Gastrocnemius medialis (tissue), 4 donors: ENCODE measurements around the gene ZNF627. TPM values are rescaled to one million over a fixed set of nuclear protein-coding genes. Genes with fewer than 3 reads are reported as not detected.
"Not testable (repeated sequence)": the region's sequence is repeated elsewhere in the genome, so short reads cannot be mapped to it uniquely, and the experiment has no call there.

ENCODE experiments used
- ATAC-seq, 2 donors: fragments of 150-250 bp; one replicate each; pipeline ENCODE4 v1.9.1; 2016
- DNase-seq, 2 donors: peaks; one replicate each; pipeline ENCODE4 v3.0.0-alpha.2; 2019
- H3K27ac ChIP-seq, 4 donors: fragments of 200-600 bp; sonication (generic); 1 replicate in 1 of 4; 2 replicates in 3 of 4; pipeline ENCODE4 v1.5.1; 2016 to 2018; ENCODE audit warnings: mild to moderate bottlenecking in 2 of 4, moderate library complexity in 1 of 4
- H3K27me3 ChIP-seq, 3 donors: fragments of 200-600 bp; sonication (generic) in 2 of 3; 1 replicate in 1 of 3; 2 replicates in 2 of 3; pipeline versions ENCODE4 v1.5.1 to v1.6.0; 2016 to 2019; ENCODE audit warnings: mild to moderate bottlenecking in 1 of 3, moderate library complexity in 1 of 3
- H3K36me3 ChIP-seq, 2 donors: fragments of 200-600 bp; sonication (generic) in 1 of 2; one replicate each; pipeline ENCODE4 v1.5.1; 2017 to 2018
- H3K4me1 ChIP-seq, 2 donors: fragments of 200-600 bp; sonication (generic) in 1 of 2; one replicate each; pipeline ENCODE4 v1.5.1; 2016 to 2017; ENCODE audit warnings: mild to moderate bottlenecking in 2 of 2
- H3K4me3 ChIP-seq, 4 donors: fragments of 200-600 bp; sonication (generic) in 3 of 4; 1 replicate in 1 of 4; 2 replicates in 3 of 4; pipeline ENCODE4 v1.5.1; 2016 to 2019; ENCODE audit warnings: mild to moderate bottlenecking in 2 of 4
- H3K9me3 ChIP-seq, 3 donors: fragments of 200-600 bp; sonication (generic) in 2 of 3; 1 replicate in 1 of 3; 2 replicates in 2 of 3; pipeline ENCODE4 v1.5.1; 2016 to 2019
- CTCF ChIP-seq, 5 experiments: fragments of 450-650 bp in 3 of 5; fragments of 200-600 bp in 2 of 5; sonication (generic) in 2 of 5; IDR thresholded peaks in 4 of 5; conservative IDR thresholded peaks in 1 of 5; 1 replicate in 4 of 5; 2 replicates in 1 of 5; pipeline ENCODE4 v1.5.1; 2016 to 2019; ENCODE audit warnings: antibody characterized with exemption in 5 of 5, mild to moderate bottlenecking in 3 of 5, moderate library complexity in 3 of 5
- POLR2A ChIP-seq, 2 donors: fragments of 450-650 bp; IDR thresholded peaks; one replicate each; pipeline ENCODE4 v1.6.1; 2017; ENCODE audit warnings: antibody characterized with exemption in 2 of 2, mild to moderate bottlenecking in 2 of 2, moderate library complexity in 2 of 2
- in situ Hi-C, 4 donors: fragments of 200-750 bp; cut with MboI; loops; one replicate each; pipeline versions ENCODE4 v1.15.0 to v1.8.0; 2017; ENCODE audit warnings: low sequenced_read_pairs in 4 of 4
- intact Hi-C: fragments of 100-400 bp; cut with DNase I; formaldehyde crosslinking; loops from one replicate; pipeline ENCODE4 v1.15.1; 2023; ENCODE audit warnings: low total_unique reads
- total RNA-seq, 4 donors: library from RNA; depleted of rRNA; stranded (reverse); fragments of >200 nt; gene quantifications; one replicate each; pipeline versions ENCODE4 v1.1.0 to v1.2.3, GENCODE V29; 2016

ZNF627 gene
- total RNA-seq, 4 donors from 2014 or later = 2.3 to 4.5 (median 3.7) TPM

GRCh38 chr19:11596156-11596555, 1.1 kb upstream of the ZNF627 start:
- ATAC-seq = no peak
- Histone ChIP-seq H3K9me3 (no peaks in the 10 kb centered on the region), H3K27me3 (no peaks in the 10 kb centered on the region), H3K4me1 (peaks cover 9% of the 10 kb centered on the region in 2 donors), H3K27ac (peak overlapping the region in 1 of 4 donors; percentile 89), H3K4me3 (no peak overlapping the region), H3K36me3 (no peaks in the 10 kb centered on the region)
- intact Hi-C loops (loop anchor here (5.0 kb wide), 2 partner anchors 59 to 214 kb away; partner anchors contain the start of genes CNN1 and EPOR), in situ Hi-C loops (loop anchor here in 1 of 4 donors (25.0 kb wide), 1 partner anchor 209 kb away; the partner anchor contains the start of gene EPOR)
- no peak for DNase-seq
- TF ChIP-seq CTCF (IDR thresholded peaks at IDR 0.05 in 4 of 5, conservative IDR thresholded peaks at IDR 0.05 in 1 of 5) (no peak), POLR2A (IDR thresholded peaks at IDR 0.05) (no peak)

- DNase-seq (no peak), ATAC-seq (no peak)
- in situ Hi-C loops (loop anchor here in 1 of 4 donors (25.0 kb wide), 1 partner anchor 211 kb away; the partner anchor contains the start of gene EPOR), intact Hi-C loops (loop anchor here (5.0 kb wide), 2 partner anchors 61 to 216 kb away; partner anchors contain the start of genes CNN1 and EPOR)
- Histone ChIP-seq H3K4me1 (peaks cover 9% of the 10 kb centered on the region in 2 donors), H3K27me3 (no peaks in the 10 kb centered on the region), H3K4me3 (peak overlapping the region; percentile 88 to 99 (median 92)), H3K9me3 (no peaks in the 10 kb centered on the region), H3K27ac (peak overlapping the region; percentile 89 to 95 (median 91)), H3K36me3 (no peaks in the 10 kb centered on the region)
- TF ChIP-seq CTCF (IDR thresholded peaks at IDR 0.05 in 4 of 5, conservative IDR thresholded peaks at IDR 0.05 in 1 of 5) = no peak
- no peak for TF ChIP-seq POLR2A (IDR thresholded peaks at IDR 0.05)
These were observed 810 bp downstream of the ZNF627 start for GRCh38 chr19:11598103-11598483.

GRCh38 chr19:11598746-11599145, 1.5 kb downstream of the ZNF627 start:
- Histone ChIP-seq H3K27me3 (no peaks in the 10 kb centered on the region), H3K27ac (no peak overlapping the region), H3K36me3 (no peaks in the 10 kb centered on the region), H3K9me3 (no peaks in the 10 kb centered on the region), H3K4me1 (peaks cover 9% of the 10 kb centered on the region in 2 donors), H3K4me3 (no peak overlapping the region)
- intact Hi-C loops = loop anchor here (5.0 kb wide), 2 partner anchors 61 to 216 kb away; partner anchors contain the start of genes CNN1 and EPOR
- TF ChIP-seq POLR2A (IDR thresholded peaks at IDR 0.05) (no peak), CTCF (IDR thresholded peaks at IDR 0.05 in 4 of 5, conservative IDR thresholded peaks at IDR 0.05 in 1 of 5) (no peak)
- in situ Hi-C loops = loop anchor here in 1 of 4 donors (25.0 kb wide), 1 partner anchor 211 kb away; the partner anchor contains the start of gene EPOR
- ATAC-seq (no peak), DNase-seq (no peak)

GRCh38 chr19:11599704-11600103, 2.4 kb downstream of the ZNF627 start:
- in situ Hi-C loops (loop anchor here in 1 of 4 donors (25.0 kb wide), 1 partner anchor 212 kb away; the partner anchor contains the start of gene EPOR), intact Hi-C loops (loop anchor here (5.0 kb wide), 2 partner anchors 62 to 217 kb away; partner anchors contain the start of genes CNN1 and EPOR)
- not testable (repeated sequence) for ATAC-seq, H3K9me3 ChIP-seq, H3K36me3 ChIP-seq, H3K27me3 ChIP-seq, H3K27ac ChIP-seq, H3K4me1 ChIP-seq, DNase-seq, H3K4me3 ChIP-seq

GRCh38 chr19:11606484-11606883, 9.2 kb downstream of the ZNF627 start:
- H3K27ac ChIP-seq = no peak overlapping the region
- no peaks in the 10 kb centered on the region for H3K4me1 ChIP-seq
- peaks cover 0 to 15% of the 10 kb centered on the region in 2 donors for H3K36me3 ChIP-seq
- TF ChIP-seq CTCF (IDR thresholded peaks at IDR 0.05 in 4 of 5, conservative IDR thresholded peaks at IDR 0.05 in 1 of 5) (no peak), POLR2A (IDR thresholded peaks at IDR 0.05) (no peak)
- H3K27me3 ChIP-seq = no peaks in the 10 kb centered on the region
- in situ Hi-C loops (no loop called here), intact Hi-C loops (no loop called here)
- H3K9me3 ChIP-seq = no peaks in the 10 kb centered on the region
- DNase-seq (no peak), ATAC-seq (no peak)
- H3K4me3 ChIP-seq = no peak overlapping the region
